Measurements from ENCODE around the gene SLC23A2. TPM values are rescaled to one million over a fixed set of nuclear protein-coding genes. Genes with fewer than 3 reads are reported as not detected.

Gene SLC23A2
- total RNA-seq, 1 experiment from 2014 or later: 22.3 TPM

DNA sequence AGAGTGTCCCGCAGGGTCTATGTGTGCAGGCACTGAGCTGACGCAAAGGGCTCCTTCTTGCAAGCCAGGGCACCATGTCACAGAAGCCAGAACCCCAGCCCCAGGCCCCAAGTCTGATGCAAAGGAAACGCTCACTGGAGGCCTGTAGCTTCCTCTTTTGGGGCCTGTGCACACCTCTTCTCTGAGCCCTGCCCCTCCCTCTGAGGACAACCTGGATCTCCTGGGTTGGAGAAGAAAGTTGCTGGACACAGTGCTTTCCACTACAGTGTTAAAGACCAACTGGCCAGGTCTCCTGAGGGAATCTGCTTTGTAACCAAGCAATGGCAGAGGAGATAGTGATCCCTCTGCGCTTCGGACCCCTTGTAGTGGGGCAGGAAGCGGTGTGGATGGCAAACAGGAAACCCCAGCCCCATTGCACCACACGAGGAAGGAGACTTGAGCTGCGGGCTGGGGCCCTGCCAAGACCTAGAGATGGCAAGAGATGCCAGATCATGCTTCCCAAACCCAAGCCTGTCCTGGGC lies 189.6 kb downstream of the SLC23A2 start:
- TF ChIP-seq, protein P1, sequence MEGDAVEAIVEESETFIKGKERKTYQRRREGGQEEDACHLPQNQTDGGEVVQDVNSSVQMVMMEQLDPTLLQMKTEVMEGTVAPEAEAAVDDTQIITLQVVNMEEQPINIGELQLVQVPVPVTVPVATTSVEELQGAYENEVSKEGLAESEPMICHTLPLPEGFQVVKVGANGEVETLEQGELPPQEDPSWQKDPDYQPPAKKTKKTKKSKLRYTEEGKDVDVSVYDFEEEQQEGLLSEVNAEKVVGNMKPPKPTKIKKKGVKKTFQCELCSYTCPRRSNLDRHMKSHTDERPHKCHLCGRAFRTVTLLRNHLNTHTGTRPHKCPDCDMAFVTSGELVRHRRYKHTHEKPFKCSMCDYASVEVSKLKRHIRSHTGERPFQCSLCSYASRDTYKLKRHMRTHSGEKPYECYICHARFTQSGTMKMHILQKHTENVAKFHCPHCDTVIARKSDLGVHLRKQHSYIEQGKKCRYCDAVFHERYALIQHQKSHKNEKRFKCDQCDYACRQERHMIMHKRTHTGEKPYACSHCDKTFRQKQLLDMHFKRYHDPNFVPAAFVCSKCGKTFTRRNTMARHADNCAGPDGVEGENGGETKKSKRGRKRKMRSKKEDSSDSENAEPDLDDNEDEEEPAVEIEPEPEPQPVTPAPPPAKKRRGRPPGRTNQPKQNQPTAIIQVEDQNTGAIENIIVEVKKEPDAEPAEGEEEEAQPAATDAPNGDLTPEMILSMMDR (conservative IDR thresholded peaks at IDR 0.05): no peak
- TF ChIP-seq EZH2 (IDR thresholded peaks at IDR 0.05; ENCODE audit: low read depth): no peak
- Histone ChIP-seq H4K20me1 (ENCODE audit: insufficient read depth) (no peaks in the 10 kb centered on the region), H3K4me1 (replicated peaks; ENCODE audit: insufficient read depth) (no peaks in the 10 kb centered on the region), H3K4me2 (no peak overlapping the region), H3K36me3 (ENCODE audit: low read depth) (no peaks in the 10 kb centered on the region), H3K9me3 (ENCODE audit: insufficient read depth, low read depth) (no peaks in the 10 kb centered on the region), H3K27me3 (ENCODE audit: insufficient read depth, low read depth) (no peaks in the 10 kb centered on the region), H3K79me2 (ENCODE audit: low read depth) (no peaks in the 10 kb centered on the region), H3K9me2 (ENCODE audit: insufficient read depth) (no peaks in the 10 kb centered on the region), H3F3A (ENCODE audit: insufficient read depth, low read depth) (no peaks in the 10 kb centered on the region), H3K4me3 (no peak overlapping the region), H3K27ac (no peak overlapping the region), H2AFZ (no peak overlapping the region)
- intact Hi-C loops (cut with micrococcal nuclease; ENCODE audit: unreplicated experiment): no loop called here
- POLR2A ChIA-PET (ENCODE audit: unreplicated experiment): no interaction called here
- CTCF ChIA-PET: no interaction called here
- no peak for DNase-seq
- BruUV-seq (replicated peaks): no TSS peak

DNA sequence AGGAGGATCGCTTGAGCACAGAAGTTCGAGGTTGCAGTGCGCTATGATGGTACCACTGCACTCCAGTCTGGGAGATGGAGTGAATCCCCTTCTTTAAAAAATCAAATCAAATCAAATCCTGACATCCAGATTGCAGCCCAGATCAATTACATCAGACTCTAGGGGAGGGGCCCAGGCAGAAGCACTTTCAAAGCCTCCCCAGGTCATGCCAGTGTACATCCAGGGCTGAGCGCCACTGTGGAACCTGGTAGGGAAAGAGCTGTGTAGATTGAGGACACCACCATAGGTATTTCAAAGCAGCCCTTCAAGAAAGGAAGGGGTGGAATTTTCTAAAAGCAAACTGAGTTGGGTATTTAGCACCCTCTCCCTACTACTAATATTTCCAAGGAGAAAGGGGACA lies 190.1 kb downstream of the SLC23A2 start:
- Histone ChIP-seq H3K36me3 (ENCODE audit: low read depth) (no peaks in the 10 kb centered on the region), H3K9me2 (ENCODE audit: insufficient read depth) (no peaks in the 10 kb centered on the region), H3K79me2 (ENCODE audit: low read depth) (no peaks in the 10 kb centered on the region), H3K4me1 (replicated peaks; ENCODE audit: insufficient read depth) (no peaks in the 10 kb centered on the region), H4K20me1 (ENCODE audit: insufficient read depth) (no peaks in the 10 kb centered on the region), H3K4me3 (no peak overlapping the region), H3K9me3 (ENCODE audit: insufficient read depth, low read depth) (no peaks in the 10 kb centered on the region), H3K27me3 (ENCODE audit: insufficient read depth, low read depth) (no peaks in the 10 kb centered on the region), H2AFZ (no peak overlapping the region), H3K4me2 (no peak overlapping the region), H3F3A (ENCODE audit: insufficient read depth, low read depth) (no peaks in the 10 kb centered on the region), H3K27ac (no peak overlapping the region)
- POLR2A ChIA-PET (ENCODE audit: unreplicated experiment): no interaction called here
- CTCF ChIA-PET: no interaction called here
- no peak for DNase-seq
- TF ChIP-seq, protein P1 (conservative IDR thresholded peaks at IDR 0.05): no peak
- no peak for TF ChIP-seq EZH2 (IDR thresholded peaks at IDR 0.05; ENCODE audit: low read depth)
- intact Hi-C loops (cut with micrococcal nuclease; ENCODE audit: unreplicated experiment): no loop called here
- BruUV-seq (replicated peaks): no TSS peak

DNA sequence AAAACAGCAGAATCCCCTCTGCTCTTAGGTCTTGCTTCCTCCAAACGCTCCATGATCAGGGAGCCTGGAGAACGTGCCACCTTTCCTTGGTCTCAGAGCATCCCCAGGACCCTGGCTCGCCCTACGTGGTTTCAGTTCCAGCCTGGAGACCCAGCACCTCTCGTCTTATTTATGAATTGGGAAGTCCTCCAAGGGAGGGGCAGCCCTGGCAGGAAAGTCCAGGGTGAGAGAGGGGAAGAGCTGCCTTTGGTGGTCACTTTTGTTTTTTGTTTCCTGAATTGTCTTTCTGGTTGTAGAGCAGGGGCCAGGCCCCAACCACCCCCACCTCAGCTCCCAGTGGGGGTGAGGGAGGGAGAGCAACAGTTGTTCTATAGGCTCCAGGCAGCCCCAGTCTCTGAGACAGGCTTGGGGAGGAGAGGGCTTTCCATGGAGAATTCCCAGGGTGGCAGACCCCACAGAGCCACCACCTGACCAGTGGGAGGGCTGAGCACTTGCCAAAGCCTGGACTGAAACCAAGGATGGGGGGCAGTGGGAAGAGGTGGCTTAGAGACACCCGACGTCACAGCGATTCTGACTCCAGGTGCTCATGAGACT lies 190.8 kb downstream of the SLC23A2 start:
- Histone ChIP-seq H3K27me3 (ENCODE audit: insufficient read depth, low read depth) (no peaks in the 10 kb centered on the region), H4K20me1 (ENCODE audit: insufficient read depth) (no peaks in the 10 kb centered on the region), H3K79me2 (ENCODE audit: low read depth) (no peaks in the 10 kb centered on the region), H3K9me2 (ENCODE audit: insufficient read depth) (no peaks in the 10 kb centered on the region), H2AFZ (no peak overlapping the region), H3K27ac (no peak overlapping the region), H3K9me3 (ENCODE audit: insufficient read depth, low read depth) (no peaks in the 10 kb centered on the region), H3K4me3 (no peak overlapping the region), H3K4me1 (replicated peaks; ENCODE audit: insufficient read depth) (no peaks in the 10 kb centered on the region), H3K36me3 (ENCODE audit: low read depth) (no peaks in the 10 kb centered on the region), H3F3A (ENCODE audit: insufficient read depth, low read depth) (no peaks in the 10 kb centered on the region), H3K4me2 (no peak overlapping the region)
- no TSS peak for BruUV-seq (replicated peaks)
- POLR2A ChIA-PET (ENCODE audit: unreplicated experiment): no interaction called here
- CTCF ChIA-PET: no interaction called here
- intact Hi-C loops (cut with micrococcal nuclease; ENCODE audit: unreplicated experiment): no loop called here
- no peak for DNase-seq
- no peak for TF ChIP-seq EZH2 (IDR thresholded peaks at IDR 0.05; ENCODE audit: low read depth)
- TF ChIP-seq, protein P1 (conservative IDR thresholded peaks at IDR 0.05): no peak

Data from PC-9 (cell line).